Inflammatory macrophage treated with lipopolysaccharide for 1 hour (primary cell): Measurements from ENCODE around the gene PPP1R26.
"Not testable (repeated sequence)": the region's sequence is repeated elsewhere in the genome, so short reads cannot be mapped to it uniquely, and the experiment has no call there.

Experiments used
- DNase-seq, 2 donors: peaks; one replicate each; pipeline ENCODE4 v3.0.0-alpha.2; 2020 to 2022

The PPP1R26 gene

DNA sequence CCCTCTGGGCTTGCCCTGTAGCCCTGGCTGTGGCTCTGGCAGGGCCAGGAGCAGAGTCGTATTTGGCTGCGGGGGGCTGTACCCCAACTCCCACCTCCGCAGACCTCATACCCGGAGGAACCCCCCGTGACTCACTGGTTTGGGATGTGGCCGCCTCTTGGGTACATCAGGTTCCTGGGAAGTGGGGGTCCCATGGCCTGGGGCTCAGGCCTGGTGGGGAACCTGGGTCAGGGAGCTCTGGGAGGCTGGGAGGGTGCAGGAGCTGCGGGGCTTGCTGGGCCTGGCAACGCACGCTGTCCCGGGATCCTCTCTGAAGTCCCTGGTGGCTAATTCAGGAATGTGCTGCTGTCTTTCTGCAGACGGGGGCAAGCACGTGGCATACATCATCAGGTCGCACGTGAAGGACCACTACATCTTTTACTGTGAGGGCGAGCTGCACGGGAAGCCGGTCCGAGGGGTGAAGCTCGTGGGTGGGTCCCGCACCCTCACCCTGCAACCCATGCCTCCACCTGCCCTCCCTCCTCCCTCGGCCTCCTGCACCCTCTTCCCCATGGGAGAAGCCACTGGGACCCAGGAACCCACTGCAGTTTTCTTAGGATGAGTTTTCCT, 44.0 kb downstream of the PPP1R26 start:
- DNase-seq = no peak

DNA sequence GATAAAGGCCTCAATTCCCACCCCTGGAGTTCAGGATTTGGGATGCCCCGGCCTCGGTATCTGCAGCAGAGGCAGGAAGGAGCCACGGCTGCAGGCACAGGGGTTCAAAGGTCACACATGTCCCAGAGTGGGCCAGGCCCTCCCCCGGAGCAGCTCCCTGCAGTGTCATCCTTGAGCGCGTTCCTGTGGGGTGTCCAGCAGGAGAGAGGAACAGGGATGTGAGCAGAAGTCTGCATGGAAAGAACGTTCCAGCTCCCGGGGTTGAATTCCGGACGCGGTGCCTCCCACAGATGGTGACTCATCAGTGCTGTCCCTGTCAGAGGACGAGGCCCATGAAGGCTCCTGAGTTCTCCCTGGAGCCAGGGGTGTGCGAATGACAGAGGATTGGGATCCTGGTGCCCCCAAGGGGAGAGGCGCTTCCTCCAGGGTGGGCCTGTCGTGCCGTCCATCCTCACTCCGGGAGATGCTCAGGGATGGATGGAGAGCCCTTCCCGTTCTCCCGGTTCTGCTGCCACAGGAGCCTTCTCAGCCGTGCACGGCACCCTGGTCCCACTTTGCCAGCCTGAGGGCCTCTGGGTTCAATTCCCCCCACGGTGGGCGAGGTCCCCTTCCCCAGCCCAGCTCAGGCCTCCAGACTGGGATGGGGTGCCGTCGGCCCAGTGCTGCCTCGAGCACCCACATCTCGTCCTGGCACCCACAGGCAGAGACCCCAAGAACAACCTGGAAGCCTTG, 44.7 kb downstream of the PPP1R26 start:
- DNase-seq = no peak

DNA sequence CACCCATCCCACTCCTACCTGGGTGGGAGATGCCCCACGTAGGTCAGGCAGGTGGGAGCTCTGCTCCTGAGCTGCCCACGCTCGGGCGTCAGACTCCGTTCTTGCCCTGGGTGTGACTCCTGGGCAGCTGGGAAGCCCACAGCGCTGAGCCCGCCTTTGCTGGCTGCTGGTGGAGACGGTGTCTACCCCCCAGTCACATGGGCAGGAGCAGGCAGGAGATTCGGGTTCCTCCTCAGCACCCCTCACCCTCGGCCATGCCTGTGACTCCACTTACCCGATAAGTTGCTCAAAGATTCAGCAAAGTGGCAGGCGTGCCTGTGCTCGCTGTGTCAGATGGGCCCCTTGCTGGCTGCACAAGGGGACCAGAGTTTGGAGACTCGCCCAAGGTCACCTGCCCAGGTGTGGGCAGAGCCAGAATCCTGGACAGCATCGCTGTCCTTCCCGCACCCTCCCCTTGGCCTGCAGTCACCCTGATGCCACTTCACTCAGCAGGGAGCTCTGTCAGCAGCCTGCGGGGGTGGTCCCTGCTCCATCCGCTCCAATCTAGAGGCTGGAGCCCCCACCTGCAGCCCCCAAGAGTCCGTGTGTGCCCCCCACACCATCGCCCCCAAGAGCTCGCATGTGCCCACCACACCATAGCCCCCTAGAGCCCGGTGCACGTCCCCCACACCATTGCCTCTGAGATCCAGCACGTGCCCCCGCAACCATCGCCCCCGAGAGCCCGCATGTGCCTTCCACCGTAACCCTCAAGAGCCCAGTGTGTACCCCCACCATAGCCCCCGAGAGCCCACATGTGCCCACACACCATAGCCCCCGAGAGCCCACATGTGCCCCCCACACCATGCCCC, 45.9 kb downstream of the PPP1R26 start:
- no peak for DNase-seq

DNA sequence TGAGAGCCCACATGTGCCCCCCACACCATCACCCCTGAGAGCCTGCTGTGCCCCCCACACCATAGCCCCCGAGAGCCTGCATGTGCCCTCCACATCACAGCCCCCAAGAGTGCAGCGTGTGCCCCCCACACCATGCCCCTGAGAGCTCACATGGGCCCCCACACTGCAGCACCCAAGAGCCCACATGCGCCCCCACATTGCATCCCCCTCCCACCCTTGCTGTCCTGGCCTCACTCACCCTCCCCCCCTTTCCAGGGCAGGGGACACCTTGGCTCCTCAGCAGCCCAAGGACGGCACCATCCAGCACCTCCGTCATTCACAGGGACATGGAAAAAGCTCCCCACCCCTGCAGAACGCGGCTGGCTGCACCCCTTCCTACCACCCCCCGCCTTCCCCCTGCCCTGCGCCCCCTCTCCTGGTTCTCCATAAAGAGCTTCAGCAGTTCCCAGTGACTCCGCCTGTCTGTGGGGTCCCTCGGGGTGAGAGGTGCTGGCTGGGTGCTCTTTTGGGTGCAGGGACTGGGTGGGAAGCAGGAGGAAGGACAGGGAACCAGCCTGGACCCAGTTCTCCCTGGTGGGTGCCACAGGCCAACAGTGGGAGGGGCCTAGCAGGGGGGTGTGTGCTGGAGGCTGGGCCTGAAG, 46.6 kb downstream of the PPP1R26 start:
- no peak for DNase-seq

DNA sequence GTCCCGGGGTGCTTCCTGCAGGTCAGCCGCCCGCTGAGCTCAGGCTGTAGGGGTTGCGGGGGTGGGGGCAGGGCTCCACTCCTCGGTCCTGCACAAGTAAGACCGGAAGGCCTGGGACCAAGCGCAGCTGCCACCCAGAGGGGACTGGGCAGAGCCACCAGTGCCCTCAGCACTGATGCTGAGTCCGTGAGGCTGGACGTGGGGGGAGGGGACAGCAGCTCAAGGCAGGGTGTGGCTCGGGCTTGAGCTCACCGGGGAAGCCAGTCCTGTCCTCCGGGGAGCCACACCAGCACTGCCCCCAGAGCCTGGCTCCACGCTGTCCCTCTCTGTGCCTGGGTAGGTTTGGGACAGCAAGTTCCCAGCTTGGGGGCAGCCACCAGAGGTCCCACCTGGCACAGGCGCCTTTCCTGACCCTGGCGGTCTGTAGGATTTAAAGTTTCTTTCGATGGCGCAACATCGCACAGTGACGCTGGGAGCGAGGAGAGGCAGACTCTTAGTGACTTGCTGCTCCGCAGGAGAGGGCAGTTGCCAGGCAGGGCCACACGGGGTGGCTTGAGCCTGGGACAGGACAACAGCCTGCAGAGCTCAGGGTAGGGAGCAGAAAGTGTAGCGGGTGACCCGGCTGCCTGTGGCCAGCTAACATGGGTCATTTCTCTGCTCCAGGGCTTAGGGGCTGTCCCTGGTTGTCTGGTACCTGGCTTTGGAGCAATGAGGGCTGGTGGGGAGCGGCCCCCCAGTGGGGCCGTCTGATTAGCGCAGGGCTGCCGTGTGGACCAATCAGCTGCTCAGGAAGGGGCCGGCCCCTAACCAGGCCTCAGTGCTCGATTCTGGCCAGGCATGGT, 47.4 kb downstream of the PPP1R26 start:
- no peak for DNase-seq

DNA sequence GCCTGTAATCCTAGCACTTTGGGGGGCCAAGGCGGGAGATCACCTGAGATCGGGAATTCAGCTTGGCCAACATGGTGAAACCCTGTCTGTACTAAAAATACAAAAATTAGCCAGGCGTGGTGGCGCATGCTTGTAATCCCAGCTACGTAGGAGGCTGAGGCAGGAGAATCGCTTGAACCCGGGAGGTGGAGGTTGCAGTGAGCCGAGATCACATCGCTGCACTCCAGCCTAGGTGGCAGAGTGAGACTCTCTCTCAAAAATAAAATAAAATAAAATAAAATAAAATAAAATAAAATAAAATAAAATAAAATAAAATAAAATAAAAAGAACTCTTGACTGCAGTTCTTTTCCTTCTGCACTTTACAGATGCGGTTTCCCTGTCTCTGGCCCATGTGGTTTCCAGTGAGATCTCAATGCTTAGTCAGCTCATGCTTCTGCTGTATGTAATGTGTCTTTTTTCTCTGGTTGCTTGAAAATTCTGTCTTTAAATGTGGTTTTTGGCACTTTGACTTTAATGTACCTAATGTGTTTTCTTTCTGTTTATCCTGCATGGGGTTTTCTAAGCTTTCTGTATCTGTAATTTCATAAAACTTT, 49.4 kb downstream of the PPP1R26 start:
- not testable (repeated sequence) for DNase-seq

DNA sequence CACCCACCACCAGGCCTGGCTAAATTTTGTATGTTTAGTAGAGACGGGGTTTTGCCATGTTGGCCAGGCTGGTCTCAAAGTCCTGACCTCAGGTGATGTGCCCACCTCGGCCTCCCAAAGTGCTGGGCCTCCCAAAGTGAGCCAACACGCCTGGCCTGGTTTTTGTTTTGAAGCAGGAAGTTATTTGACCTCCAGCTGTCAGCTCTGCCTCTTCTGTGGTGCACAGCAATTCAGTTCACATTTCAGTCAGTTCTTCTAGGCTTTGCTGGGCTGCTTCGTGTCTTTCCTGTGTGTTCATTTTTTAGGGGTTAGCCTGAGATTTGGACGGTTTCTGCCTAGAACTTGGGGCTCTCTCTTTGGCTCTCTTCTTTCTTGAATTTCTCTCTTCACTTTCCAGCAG, 50.6 kb downstream of the PPP1R26 start:
- no peak for DNase-seq

DNA sequence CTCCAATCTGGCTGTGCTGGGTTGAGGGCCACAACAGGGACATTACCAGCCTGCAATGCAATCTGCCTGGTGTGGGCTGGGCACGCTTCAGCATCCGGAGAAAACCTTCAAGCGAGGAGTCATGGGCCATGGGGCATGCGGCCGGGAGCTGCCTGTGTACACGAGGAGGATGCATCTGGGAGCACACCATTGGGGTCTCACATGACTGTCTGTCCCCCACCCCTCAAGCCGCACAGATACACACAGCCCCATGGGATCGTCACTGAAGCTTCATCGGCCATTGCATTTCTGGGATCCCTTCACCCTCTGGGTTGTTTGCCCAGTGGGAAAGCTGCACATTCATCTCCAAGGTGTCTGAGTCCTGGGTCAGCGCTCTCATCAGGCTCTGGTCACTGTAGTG, 51.5 kb downstream of the PPP1R26 start:
- DNase-seq = no peak

DNA sequence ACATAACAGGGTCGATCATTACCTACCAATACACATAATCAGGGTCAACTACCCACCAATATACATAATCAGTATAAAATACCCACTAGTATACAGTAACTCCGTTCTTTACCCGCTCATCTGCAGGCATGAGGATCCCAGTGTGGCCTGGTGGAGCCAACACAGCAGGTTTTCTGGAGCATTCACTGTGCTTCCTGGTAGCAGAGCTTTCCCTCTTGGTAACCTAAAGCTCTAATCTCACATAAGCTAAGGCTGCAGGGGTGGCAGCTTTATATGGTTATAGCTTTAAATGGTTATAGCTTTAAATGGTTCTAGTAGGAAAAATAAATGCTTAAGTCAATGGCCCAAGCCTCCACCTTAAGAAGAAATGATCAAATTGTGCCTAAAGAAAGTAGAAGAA, 53.5 kb downstream of the PPP1R26 start:
- no peak for DNase-seq

DNA sequence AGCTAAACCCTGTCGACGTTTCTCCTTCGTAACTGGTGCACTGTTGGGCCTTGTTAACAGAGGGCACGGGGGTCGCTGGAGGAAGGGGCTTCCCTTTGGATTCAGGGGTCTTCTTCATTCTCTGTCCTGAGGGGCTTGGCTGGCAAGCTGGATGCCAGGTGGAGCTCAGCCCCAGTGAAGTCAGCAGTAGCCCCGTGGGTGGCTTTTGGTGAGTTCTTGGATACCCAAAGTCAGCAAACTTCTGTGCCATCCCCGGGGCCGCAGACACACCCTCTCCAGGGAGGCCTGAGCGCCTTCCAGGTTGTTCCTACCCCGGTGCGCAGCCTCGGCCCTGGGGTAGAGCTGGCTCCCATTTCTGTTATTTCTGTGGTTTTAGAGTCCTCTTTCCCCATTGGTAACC, 54.1 kb downstream of the PPP1R26 start:
- no peak for DNase-seq

DNA sequence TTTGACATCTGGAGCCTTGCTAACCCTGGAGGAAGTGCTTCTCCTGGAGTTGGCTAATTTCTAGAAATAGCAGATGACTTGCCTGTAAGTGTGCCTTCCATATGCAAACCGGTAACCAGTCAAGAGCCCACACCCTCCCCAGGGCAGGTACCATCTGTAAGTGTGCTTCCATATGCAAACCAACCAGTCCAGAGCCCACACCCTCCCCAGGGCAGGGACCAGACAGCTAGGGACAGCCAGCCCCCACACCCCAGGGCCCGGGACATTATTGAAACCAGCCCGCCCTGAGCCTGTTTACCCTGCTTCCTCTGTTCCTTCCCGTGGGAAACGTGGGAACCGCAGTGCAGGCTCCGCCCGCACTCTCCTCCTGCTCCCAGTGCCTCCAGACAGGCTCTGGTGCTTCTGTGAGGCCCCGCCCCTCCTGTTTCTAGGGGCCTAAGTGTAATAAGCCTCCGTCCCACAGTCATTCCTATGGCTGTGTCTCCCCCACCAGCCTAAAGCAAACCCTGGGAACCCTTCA, 54.7 kb downstream of the PPP1R26 start:
- DNase-seq = not testable (repeated sequence)

DNA sequence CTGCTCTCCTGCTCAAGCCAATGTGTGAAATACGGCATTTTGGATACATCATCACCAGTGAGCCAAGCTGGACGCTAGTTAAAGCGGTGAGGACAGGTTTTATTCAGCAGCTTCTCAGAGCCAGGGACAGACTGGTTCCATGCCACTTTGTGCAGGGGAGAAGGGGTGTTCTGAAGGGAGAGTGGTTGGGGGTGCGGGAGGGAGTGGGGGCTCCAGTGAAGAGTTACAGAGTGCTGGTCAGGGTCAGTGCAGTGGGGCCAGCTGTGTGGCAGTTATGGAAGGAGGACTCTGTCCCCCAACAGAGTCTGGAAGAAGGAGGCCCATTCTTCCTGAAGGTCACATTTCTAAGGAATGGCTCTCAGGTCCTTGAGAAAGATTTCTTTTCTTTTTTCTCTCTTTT, 55.2 kb downstream of the PPP1R26 start:
- DNase-seq = not testable (repeated sequence)

DNA sequence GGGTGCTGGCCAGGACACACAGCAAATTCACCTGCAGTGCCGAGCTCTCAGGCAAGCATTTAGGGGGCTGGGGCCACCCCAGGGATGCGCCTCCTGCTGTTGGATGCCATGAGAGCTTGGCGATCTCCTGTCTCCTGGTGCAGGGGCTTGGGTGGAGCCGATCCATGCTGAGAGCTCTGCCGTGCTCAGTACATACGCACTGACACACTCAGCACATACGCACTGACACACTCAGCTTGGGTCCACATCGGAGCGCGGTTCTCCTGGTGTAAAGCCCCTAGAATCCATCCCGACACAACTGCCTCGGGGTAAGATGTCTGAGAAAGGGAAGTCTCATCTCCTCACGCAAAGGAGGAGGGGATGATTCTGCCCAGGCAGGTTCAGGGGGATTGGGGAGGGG, 56.0 kb downstream of the PPP1R26 start:
- DNase-seq = not testable (repeated sequence)

DNA sequence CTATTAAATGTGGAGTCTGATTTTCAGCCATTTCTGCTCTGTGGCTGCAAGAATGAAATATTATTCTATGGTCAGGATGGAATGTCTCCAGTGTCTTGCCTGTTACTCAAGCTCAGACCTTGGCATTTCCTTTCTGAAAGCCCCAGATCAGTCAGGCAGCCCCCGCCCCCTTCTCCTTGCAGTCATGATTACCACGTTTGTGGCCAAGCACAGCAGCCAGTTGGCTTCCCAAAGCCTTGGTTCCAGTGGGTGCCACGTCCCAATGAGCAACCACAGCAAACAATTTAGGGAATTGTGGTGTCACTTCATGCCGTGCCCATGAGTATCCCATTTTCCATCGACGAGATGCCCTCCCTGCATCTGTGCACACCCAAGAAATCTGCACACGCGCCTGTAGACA, 56.6 kb downstream of the PPP1R26 start:
- DNase-seq = no peak
